ES-I3 (cell line): Measurements from ENCODE around the gene TFAP2D.

Source experiments
- H3K36me3 ChIP-seq: 2 replicates; pipeline ENCODE4 v1.6.1; 2013; ENCODE audit warnings: mild to moderate bottlenecking, low read length, control low read depth, moderate library complexity; ENCODE audit not compliant: insufficient read depth
- H3K4me1 ChIP-seq: 2 replicates; pipeline ENCODE4 v1.6.1; 2013; ENCODE audit warnings: mild to moderate bottlenecking, control low read depth, low read length; ENCODE audit not compliant: insufficient read depth
- H3K9ac ChIP-seq: 2 replicates; pipeline ENCODE4 v1.6.1; 2013; ENCODE audit warnings: low read depth, mild to moderate bottlenecking, low read length, moderate library complexity
- H3K9me3 ChIP-seq: 2 replicates; pipeline ENCODE4 v1.6.1; 2013; ENCODE audit warnings: mild to moderate bottlenecking, low read length, moderate library complexity; ENCODE audit not compliant: control insufficient read depth, insufficient read depth

The TFAP2D gene

GRCh38 chr6:50819466-50819903 lies 106.2 kb downstream of the TFAP2D start:
- Histone ChIP-seq H3K9ac (peak overlapping the region; percentile 48; the same call in 1 of the 2 replicates), H3K9me3 (no peaks in the 10 kb centered on the region), H3K36me3 (no peaks in the 10 kb centered on the region), H3K4me1 (peaks cover 28% of the 10 kb centered on the region)

- no peaks in the 10 kb centered on the region for H3K36me3 ChIP-seq
- H3K9ac ChIP-seq: peak overlapping the region; percentile 48; the same call in 1 of the 2 replicates
- peaks cover 28% of the 10 kb centered on the region for H3K4me1 ChIP-seq
- no peaks in the 10 kb centered on the region for H3K9me3 ChIP-seq
These were observed 106.9 kb downstream of the TFAP2D start for GRCh38 chr6:50819904-50820868.

- Histone ChIP-seq H3K9ac (peak overlapping the region; percentile 48; the same call in 1 of the 2 replicates), H3K9me3 (no peaks in the 10 kb centered on the region), H3K4me1 (peaks cover 31% of the 10 kb centered on the region), H3K36me3 (no peaks in the 10 kb centered on the region)
These were observed 107.5 kb downstream of the TFAP2D start for GRCh38 chr6:50820869-50821264.

DNA sequence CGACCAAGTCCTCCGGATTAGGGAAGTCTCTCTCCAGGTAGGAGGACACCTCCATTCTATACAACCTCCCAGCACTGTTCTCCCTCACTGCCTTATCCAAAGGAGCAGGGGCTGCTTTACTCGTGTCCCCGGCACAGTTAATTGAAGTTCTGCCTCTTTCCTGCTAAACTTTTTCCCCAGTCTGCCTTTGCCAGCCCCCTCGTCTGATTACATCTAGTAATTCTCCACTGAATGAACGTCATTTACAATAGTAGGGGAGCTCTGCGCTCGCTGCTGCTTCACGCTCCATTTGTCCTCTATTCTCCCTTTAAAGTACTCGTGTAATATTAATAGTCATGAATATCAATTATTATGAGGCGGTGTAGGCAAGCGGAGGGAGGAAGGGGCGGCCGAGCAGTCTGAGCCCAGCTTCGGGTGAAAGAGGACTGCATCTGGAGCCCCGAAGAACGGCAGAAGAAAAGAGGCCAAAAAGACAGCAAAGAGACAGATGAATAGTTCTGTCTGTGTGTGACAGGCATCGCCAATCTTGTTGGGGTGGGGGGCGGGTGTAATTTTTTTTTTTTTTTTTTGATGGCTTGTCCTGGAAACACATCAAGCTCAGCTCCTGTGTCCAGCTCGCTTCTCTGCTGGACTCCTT lies 108.2 kb downstream of the TFAP2D start:
- H3K36me3 ChIP-seq: no peaks in the 10 kb centered on the region
- peaks cover 31% of the 10 kb centered on the region for H3K4me1 ChIP-seq

GRCh38 chr6:50822078-50822476 lies 108.8 kb downstream of the TFAP2D start:
- H3K4me1 ChIP-seq: peaks cover 31% of the 10 kb centered on the region
- H3K9ac ChIP-seq: no peak overlapping the region
- no peaks in the 10 kb centered on the region for H3K9me3 ChIP-seq
- no peaks in the 10 kb centered on the region for H3K36me3 ChIP-seq

More for the DNA sequence above, 108.2 kb downstream of the TFAP2D start:
- Histone ChIP-seq H3K9me3 (no peaks in the 10 kb centered on the region), H3K9ac (no peak overlapping the region; the same call in 1 of the 2 replicates)
